Neuronal stem cell (in vitro differentiated cells): ENCODE measurements around the gene CYP8B1.

ENCODE experiments used
- DNase-seq: peaks from one replicate; pipeline ENCODE4 v3.0.0-alpha.2; 2013; ENCODE audit warnings: low spot score
- H2AFZ ChIP-seq: one replicate; pipeline ENCODE4 v1.6.1; 2013; ENCODE audit warnings: mild to moderate bottlenecking, low read length, inconsistent platforms
- H2AK5ac ChIP-seq: 2 replicates; pipeline ENCODE4 v1.6.1; 2013; ENCODE audit warnings: low read depth, mild to moderate bottlenecking, inconsistent platforms, low read length, moderate library complexity, mixed read lengths
- H2BK120ac ChIP-seq: 2 replicates; pipeline ENCODE4 v1.6.1; 2013; ENCODE audit warnings: low read depth, mild to moderate bottlenecking, inconsistent platforms, low read length, moderate library complexity, mixed read lengths
- H2BK12ac ChIP-seq: one replicate; pipeline ENCODE4 v1.6.1; 2013; ENCODE audit warnings: low read length, inconsistent platforms
- H2BK15ac ChIP-seq: 2 replicates; pipeline ENCODE4 v1.6.1; 2013; ENCODE audit warnings: mild to moderate bottlenecking, low read length, inconsistent platforms, mixed read lengths
- H2BK5ac ChIP-seq: one replicate; pipeline ENCODE4 v1.6.1; 2013; ENCODE audit warnings: inconsistent platforms, mild to moderate bottlenecking, low read length, moderate library complexity
- H3K14ac ChIP-seq: one replicate; pipeline ENCODE4 v1.6.1; 2013; ENCODE audit warnings: low read length, inconsistent platforms
- H3K18ac ChIP-seq: 2 replicates; pipeline ENCODE4 v1.6.1; 2013; ENCODE audit warnings: low read length, inconsistent platforms
- H3K23ac ChIP-seq: 2 replicates; pipeline ENCODE4 v1.6.1; 2013; ENCODE audit warnings: low read depth, mild to moderate bottlenecking, mixed read lengths, low read length, inconsistent platforms; ENCODE audit not compliant: poor library complexity
- H3K27ac ChIP-seq: replicated peaks from 3 replicates; pipeline ENCODE4 v1.5.1; 2013; ENCODE audit warnings: low read length, inconsistent platforms
- H3K27me3 ChIP-seq, 3 experiments: 2 replicates each; pipeline ENCODE4 v1.6.1; 2013; ENCODE audit warnings: low read length in 3 of 3, mild to moderate bottlenecking in 2 of 3, inconsistent platforms in 1 of 3, low read depth in 1 of 3, mixed read lengths in 1 of 3, moderate library complexity in 1 of 3; ENCODE audit not compliant: control insufficient read depth in 3 of 3, insufficient read depth in 3 of 3
- H3K36me3 ChIP-seq, 2 donors: replicated peaks in 1 of 2; 2 replicates each; pipeline ENCODE4 v1.6.1; 2013; ENCODE audit warnings: low read length in 2 of 2; ENCODE audit not compliant: control insufficient read depth in 2 of 2, insufficient read depth in 2 of 2
- H3K4ac ChIP-seq: 2 replicates; pipeline ENCODE4 v1.6.1; 2013; ENCODE audit warnings: inconsistent platforms, mild to moderate bottlenecking, low read length, moderate library complexity
- H3K4me1 ChIP-seq, 2 donors: 1 replicate in 1 of 2; 2 replicates in 1 of 2; pipeline ENCODE4 v1.6.1; 2013; ENCODE audit warnings: low read length in 2 of 2, low read depth in 1 of 2; ENCODE audit not compliant: control insufficient read depth in 2 of 2, insufficient read depth in 1 of 2
- H3K4me2 ChIP-seq: one replicate; pipeline ENCODE4 v1.6.1; 2013; ENCODE audit warnings: mild to moderate bottlenecking, low read length, inconsistent platforms; ENCODE audit not compliant: insufficient read depth, poor library complexity, severe bottlenecking
- H3K4me3 ChIP-seq, 2 donors: 2 replicates each; pipeline ENCODE4 v1.5.1; 2013; ENCODE audit warnings: low read length in 2 of 2, mild to moderate bottlenecking in 2 of 2, inconsistent platforms in 1 of 2, moderate library complexity in 1 of 2
- H3K79me1 ChIP-seq: one replicate; pipeline ENCODE4 v1.6.1; 2013; ENCODE audit warnings: low read depth, mild to moderate bottlenecking, inconsistent platforms, low read length, moderate library complexity
- H3K9ac ChIP-seq: one replicate; pipeline ENCODE4 v1.6.1; 2013; ENCODE audit warnings: mild to moderate bottlenecking, low read depth, low read length, inconsistent platforms; ENCODE audit not compliant: poor library complexity
- H3K9me3 ChIP-seq, 2 donors: replicated peaks in 1 of 2; 2 replicates each; pipeline versions ENCODE3 to v1.6.1; 2013; ENCODE audit warnings: low read length in 2 of 2, mild to moderate bottlenecking in 2 of 2, inconsistent platforms in 1 of 2, low read depth in 1 of 2, mixed read lengths in 1 of 2, moderate library complexity in 1 of 2; ENCODE audit not compliant: control insufficient read depth in 2 of 2, insufficient read depth in 1 of 2
- H4K8ac ChIP-seq: one replicate; pipeline ENCODE4 v1.6.1; 2013; ENCODE audit warnings: low read depth, mild to moderate bottlenecking, inconsistent platforms, low read length, moderate library complexity
- H4K91ac ChIP-seq: one replicate; pipeline ENCODE4 v1.6.1; 2013; ENCODE audit warnings: low read length, low read depth, mild to moderate bottlenecking, inconsistent platforms; ENCODE audit not compliant: poor library complexity
- WGBS, 2 donors: extraction: QIAGEN DNeasy Blood & Tissue Kit; methylation state at CpG; one replicate each; pipeline ENCODE4 v1.1.7; 2013; ENCODE audit warnings: missing lambda C conversion rate in 2 of 2, mixed read lengths in 1 of 2; ENCODE audit not compliant: insufficient read length in 2 of 2, insufficient replicate concordance in 1 of 2; ENCODE audit errors: extremely low coverage in 2 of 2; 5-methylcytosine and 5-hydroxymethylcytosine counted together

Gene CYP8B1

DNA sequence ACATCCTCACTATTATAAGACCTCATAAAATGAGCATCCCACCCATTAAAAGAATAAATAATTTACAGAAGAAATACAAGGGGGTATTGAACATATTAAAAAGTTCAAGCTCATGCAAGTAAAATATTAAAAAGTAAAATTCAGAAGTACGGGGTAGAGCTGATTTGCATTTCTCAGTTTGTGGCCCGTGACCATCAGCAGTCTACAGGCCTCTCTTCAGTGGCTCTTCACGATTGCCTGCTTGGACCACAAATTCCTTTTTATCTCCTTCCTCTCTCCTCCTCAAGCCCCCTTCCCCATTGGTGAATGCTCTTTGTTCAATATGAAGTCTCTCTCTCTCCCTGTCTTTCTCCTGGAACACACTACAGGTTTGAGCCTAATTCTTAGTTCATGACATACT, 19.1 kb downstream of the CYP8B1 start:
- no peak overlapping the region for H2BK120ac ChIP-seq
- H3K27ac ChIP-seq = no peak overlapping the region
- H3K27me3 ChIP-seq = peaks cover 0 to 5% (median 0%) of the 10 kb centered on the region in 3 experiments
- H2BK15ac ChIP-seq = no peak overlapping the region
- DNase-seq = no peak
- WGBS, 2 donors = no CpG with 5 or more reads among the region's 3 CpGs
- H3K4me3 ChIP-seq = no peak overlapping the region
- H3K9me3 ChIP-seq = no peaks in the 10 kb centered on the region
- H2AFZ ChIP-seq = no peak overlapping the region
- H3K79me1 ChIP-seq = no peaks in the 10 kb centered on the region
- no peaks in the 10 kb centered on the region for H3K36me3 ChIP-seq
- H2BK12ac ChIP-seq = no peak overlapping the region
- no peak overlapping the region for H3K9ac ChIP-seq
- no peak overlapping the region for H3K14ac ChIP-seq
- H4K8ac ChIP-seq = no peak overlapping the region
- H3K18ac ChIP-seq = no peak overlapping the region
- no peak overlapping the region for H4K91ac ChIP-seq
- no peak overlapping the region for H3K23ac ChIP-seq
- no peak overlapping the region for H2AK5ac ChIP-seq
- H3K4me1 ChIP-seq = no peaks in the 10 kb centered on the region
- H3K4ac ChIP-seq = no peak overlapping the region
- H2BK5ac ChIP-seq = no peak overlapping the region
- no peak overlapping the region for H3K4me2 ChIP-seq

- no peak overlapping the region for H2BK12ac ChIP-seq
- DNase-seq = no peak
- H3K23ac ChIP-seq = no peak overlapping the region
- H3K14ac ChIP-seq = no peak overlapping the region
- H3K9me3 ChIP-seq = no peaks in the 10 kb centered on the region
- peaks cover 0 to 5% (median 0%) of the 10 kb centered on the region in 3 experiments for H3K27me3 ChIP-seq
- no peak overlapping the region for H3K9ac ChIP-seq
- no peak overlapping the region for H4K8ac ChIP-seq
- no peak overlapping the region for H4K91ac ChIP-seq
- H3K4me3 ChIP-seq = no peak overlapping the region
- no CpG with 5 or more reads among the region's 4 CpGs for WGBS, 2 donors
- no peaks in the 10 kb centered on the region for H3K36me3 ChIP-seq
- H3K79me1 ChIP-seq = no peaks in the 10 kb centered on the region
- H2BK15ac ChIP-seq = no peak overlapping the region
- H3K4ac ChIP-seq = no peak overlapping the region
- no peak overlapping the region for H3K4me2 ChIP-seq
- H3K27ac ChIP-seq = no peak overlapping the region
- H2AK5ac ChIP-seq = no peak overlapping the region
- H3K4me1 ChIP-seq = no peaks in the 10 kb centered on the region
- no peak overlapping the region for H2BK5ac ChIP-seq
- no peak overlapping the region for H2AFZ ChIP-seq
- no peak overlapping the region for H2BK120ac ChIP-seq
- no peak overlapping the region for H3K18ac ChIP-seq
These were observed 19.9 kb downstream of the CYP8B1 start for GRCh38 chr3:42855547-42856380.

GRCh38 chr3:42855219-42855546, 20.5 kb downstream of the CYP8B1 start:
- no peak overlapping the region for H2BK15ac ChIP-seq
- H3K9ac ChIP-seq = no peak overlapping the region
- no peak overlapping the region for H3K18ac ChIP-seq
- no peak overlapping the region for H2BK120ac ChIP-seq
- no peak overlapping the region for H4K91ac ChIP-seq
- no peak overlapping the region for H3K4me2 ChIP-seq
- H3K14ac ChIP-seq = no peak overlapping the region
- H2BK12ac ChIP-seq = no peak overlapping the region
- H3K36me3 ChIP-seq = no peaks in the 10 kb centered on the region
- no peak overlapping the region for H3K23ac ChIP-seq
- no peak for DNase-seq
- no peaks in the 10 kb centered on the region for H3K4me1 ChIP-seq
- no peak overlapping the region for H4K8ac ChIP-seq
- no peak overlapping the region for H2AK5ac ChIP-seq
- no peaks in the 10 kb centered on the region for H3K79me1 ChIP-seq
- H3K4me3 ChIP-seq = no peak overlapping the region
- no peak overlapping the region for H3K27ac ChIP-seq
- peaks cover 0 to 5% (median 0%) of the 10 kb centered on the region in 3 experiments for H3K27me3 ChIP-seq
- no peak overlapping the region for H2AFZ ChIP-seq
- H3K4ac ChIP-seq = no peak overlapping the region
- no peak overlapping the region for H2BK5ac ChIP-seq
- H3K9me3 ChIP-seq = no peaks in the 10 kb centered on the region

GRCh38 chr3:42853739-42854302, 21.9 kb downstream of the CYP8B1 start:
- H3K18ac ChIP-seq = no peak overlapping the region
- no peak overlapping the region for H2AK5ac ChIP-seq
- H3K27ac ChIP-seq = no peak overlapping the region
- no peak for DNase-seq
- no peak overlapping the region for H2AFZ ChIP-seq
- WGBS, 2 donors = no CpG with 5 or more reads among the region's 4 CpGs
- no peaks in the 10 kb centered on the region for H3K79me1 ChIP-seq
- no peak overlapping the region for H3K4ac ChIP-seq
- no peak overlapping the region for H4K8ac ChIP-seq
- no peak overlapping the region for H2BK5ac ChIP-seq
- no peaks in the 10 kb centered on the region for H3K9me3 ChIP-seq
- no peak overlapping the region for H3K14ac ChIP-seq
- no peak overlapping the region for H3K23ac ChIP-seq
- H3K36me3 ChIP-seq = no peaks in the 10 kb centered on the region
- H3K4me1 ChIP-seq = no peaks in the 10 kb centered on the region
- no peak overlapping the region for H3K4me3 ChIP-seq
- H2BK15ac ChIP-seq = no peak overlapping the region
- no peak overlapping the region for H2BK120ac ChIP-seq
- H4K91ac ChIP-seq = no peak overlapping the region
- H2BK12ac ChIP-seq = no peak overlapping the region
- peaks cover 0 to 5% (median 0%) of the 10 kb centered on the region in 3 experiments for H3K27me3 ChIP-seq
- H3K9ac ChIP-seq = no peak overlapping the region
- H3K4me2 ChIP-seq = no peak overlapping the region
